MM.1S (cell line): ENCODE data around the gene OVOL1.

ENCODE experiments used
- CTCF ChIP-seq: fragments of 300-600 bp; sonication (generic); IDR thresholded peaks from 2 replicates; pipeline ENCODE4 v1.5.1; 2016; ENCODE audit warnings: antibody characterized with exemption, low read length, mixed read lengths
- EZH2 ChIP-seq: fragments of 300-600 bp; sonication (generic); optimal IDR thresholded peaks from 2 replicates; pipeline ENCODE3; 2017; ENCODE audit warnings: low read depth, mild to moderate bottlenecking, antibody characterized with exemption, low read length, mixed read lengths
- EZH2phosphoT487 ChIP-seq: fragments of 300-600 bp; sonication (generic); IDR thresholded peaks from 2 replicates; pipeline ENCODE4 v1.6.1; 2018; ENCODE audit warnings: antibody characterized with exemption, low read length

- TF ChIP-seq CTCF (no peak), EZH2 (no peak), EZH2phosphoT487 (no peak)
Measured at GRCh38 chr11:65793625-65794400, 7.0 kb downstream of the OVOL1 start.
